Psoas muscle (tissue), 8 donors: ENCODE results near the gene HORMAD2. TPM values are rescaled to one million over a fixed set of nuclear protein-coding genes. Genes with fewer than 3 reads are reported as not detected.
"Not testable (repeated sequence)": the region's sequence is repeated elsewhere in the genome, so short reads cannot be mapped to it uniquely, and the experiment has no call there.

Experiments used
- ATAC-seq, 4 donors: fragments of 200-7000 bp; cut with Tn5 transposase; one replicate each; pipeline ENCODE4 v1.9.1; 2020; ENCODE audit warnings: moderate library complexity in 3 of 4, mild to moderate bottlenecking in 2 of 4
- DNase-seq, 2 donors: peaks; one replicate each; pipeline ENCODE4 v3.0.0-alpha.2; 2020
- H3K27ac ChIP-seq: fragments of 200-600 bp; one replicate; pipeline ENCODE4 v1.8.0; 2022
- H3K27me3 ChIP-seq, 3 donors: fragments of 200-600 bp in 1 of 3; one replicate each; pipeline versions ENCODE4 v1.6.1 to v1.8.0; 2013 to 2022; ENCODE audit warnings: low read length in 2 of 3, mild to moderate bottlenecking in 2 of 3, moderate library complexity in 1 of 3; ENCODE audit not compliant: insufficient read depth in 3 of 3
- H3K36me3 ChIP-seq, 2 donors: fragments of 200-600 bp in 1 of 2; one replicate each; pipeline versions ENCODE4 v1.6.1 to v1.8.0; 2013 to 2022; ENCODE audit warnings: low read depth in 1 of 2, mild to moderate bottlenecking in 1 of 2, moderate library complexity in 1 of 2; ENCODE audit not compliant: insufficient read depth in 1 of 2
- H3K4me1 ChIP-seq: fragments of 200-600 bp; one replicate; pipeline ENCODE4 v1.8.0; 2022
- H3K4me3 ChIP-seq: fragments of 200-600 bp; one replicate; pipeline ENCODE4 v1.8.0; 2022; ENCODE audit warnings: mild to moderate bottlenecking
- H3K9me3 ChIP-seq: fragments of 200-600 bp; one replicate; pipeline ENCODE4 v1.8.0; 2022
- CTCF ChIP-seq: fragments of 200-600 bp; IDR thresholded peaks from one replicate; pipeline ENCODE4 v1.8.0; 2022; ENCODE audit warnings: antibody characterized with exemption
- WGBS, 3 donors: extraction: QIAGEN DNeasy Blood & Tissue Kit; methylation state at CpG; one replicate each; pipeline versions ENCODE4 v1.1.6 to v1.1.7; 2013; 5-methylcytosine and 5-hydroxymethylcytosine counted together
- intact Hi-C, 2 donors: fragments of 100-400 bp; cut with DNase I; formaldehyde crosslinking; loops; one replicate each; pipeline versions ENCODE4 v1.11.0 to v1.14.2; 2022
- polyA plus RNA-seq, 3 donors: library from polyadenylated mRNA; stranded (reverse); fragments of 200-250 nt; gene quantifications; one replicate each; pipeline ENCODE4 v1.2.3, GENCODE V29; 2013
- total RNA-seq, 4 donors: library from RNA; stranded (reverse); fragmentation: NEBNext Ultra II Directional in 2 of 4; extraction: Animal tissue kit (Norgen Biotek cat#: 25700) in 2 of 4; gene quantifications; one replicate each; pipeline versions ENCODE4 v1.2.1 to v1.2.4, GENCODE V29; 2021 to 2023
- donor health status: healthy with polysubstance abuse.
- donor health status: DM: no; HTN: no; CAD: no; lungs with moderate emphysema.
- donor health status: Bipolar disorder and iron deficiency.
- donor health status: healthy.
- donor health status: DM: yes; HTN: yes; CAD: no.
- donor health status: DM: no; HTN: no; CAD: no.
- donor health status: DM: no; HTN: no; CAD: no.
- donor health status: DM: yes; HTN: yes; CAD: no.

The HORMAD2 gene
- total and polyA plus RNA-seq, 7 donors: not detected

DNA sequence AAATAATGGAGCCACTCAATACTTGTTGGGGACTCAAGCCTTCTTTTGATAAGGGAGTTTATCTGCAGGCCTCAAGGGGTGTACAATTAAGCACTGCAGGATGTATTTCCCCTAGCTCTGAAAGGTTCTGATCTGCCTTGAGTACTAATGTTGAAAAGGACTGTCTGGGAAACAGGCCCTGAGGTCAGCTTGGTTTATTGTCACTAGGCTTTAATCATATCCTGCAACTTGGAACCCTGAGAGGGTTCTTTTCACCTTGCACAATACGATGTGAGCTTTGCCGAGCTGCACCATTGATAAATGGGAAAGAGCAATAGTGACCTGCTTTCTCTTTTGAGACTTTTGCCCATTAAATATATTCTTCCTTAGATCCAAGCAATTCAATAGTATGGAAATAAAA is 31.6 kb upstream of the HORMAD2 start:
- ATAC-seq: no peak
- no peak for TF ChIP-seq CTCF

DNA sequence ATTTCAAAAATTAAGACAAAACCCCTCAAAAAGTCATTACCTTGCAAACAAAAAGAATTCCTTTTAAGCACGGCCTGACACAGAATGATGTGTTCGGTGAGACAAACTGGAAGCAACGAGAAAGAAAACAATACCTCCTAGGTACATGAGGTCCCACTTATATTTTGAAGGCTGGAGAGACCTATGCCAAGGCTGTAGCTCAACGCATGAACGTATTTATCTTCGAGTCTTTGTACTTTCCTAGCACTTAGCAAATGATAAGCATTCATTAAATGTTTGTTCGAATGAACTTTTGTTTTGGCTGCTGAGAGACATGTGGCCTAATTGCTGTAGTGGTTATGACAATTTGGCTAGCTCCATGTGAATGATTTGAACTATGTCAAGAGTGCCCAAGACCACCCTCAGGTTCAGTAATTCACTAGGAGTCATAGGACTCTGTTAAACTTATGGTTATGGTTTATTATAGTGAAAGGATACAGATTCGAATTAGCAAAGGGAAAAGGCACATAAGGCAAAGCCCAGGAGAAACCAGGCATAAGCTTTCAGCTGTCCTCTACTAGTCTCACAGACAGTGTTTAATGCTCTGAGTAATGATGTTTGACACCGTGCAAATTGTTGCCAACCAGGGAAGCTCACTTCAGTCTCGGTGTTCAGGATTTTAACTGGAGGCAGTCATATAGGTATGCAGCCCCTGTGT is 26.0 kb upstream of the HORMAD2 start:
- WGBS, 3 donors: 64 to 75% (median 67%) methylated on average over 10 of the region's 10 CpGs
- Histone ChIP-seq H3K36me3 (no peaks in the 10 kb centered on the region), H3K4me1 (peaks cover 8% of the 10 kb centered on the region), H3K27me3 (no peaks in the 10 kb centered on the region), H3K27ac (no peak overlapping the region), H3K9me3 (peaks cover 6% of the 10 kb centered on the region), H3K4me3 (no peak overlapping the region)
- intact Hi-C loops: no loop called here
- DNase-seq: no peak
- TF ChIP-seq CTCF: no peak
- ATAC-seq: no peak

More for the DNA sequence above, 31.6 kb upstream of the HORMAD2 start:
- no peaks in the 10 kb centered on the region for H3K27me3 ChIP-seq
- no peak for DNase-seq
- no peak overlapping the region for H3K27ac ChIP-seq
- no peak overlapping the region for H3K4me3 ChIP-seq
- no peaks in the 10 kb centered on the region for H3K4me1 ChIP-seq
- no peaks in the 10 kb centered on the region for H3K36me3 ChIP-seq
- 86 to 87% (median 87%) methylated on average over 2 of the region's 2 CpGs for WGBS, 3 donors
- intact Hi-C loops: no loop called here
- H3K9me3 ChIP-seq: no peaks in the 10 kb centered on the region

- Histone ChIP-seq H3K27me3 (no peaks in the 10 kb centered on the region), H3K27ac (no peak overlapping the region), H3K36me3 (no peaks in the 10 kb centered on the region), H3K9me3 (peaks cover 6% of the 10 kb centered on the region), H3K4me1 (peaks cover 8% of the 10 kb centered on the region), H3K4me3 (no peak overlapping the region)
- ATAC-seq (no peak), DNase-seq (no peak)
- intact Hi-C loops: no loop called here
- no peak for TF ChIP-seq CTCF
These were observed 25.5 kb upstream of the HORMAD2 start for GRCh38 chr22:30054764-30055069.

GRCh38 chr22:30056015-30056414 is 24.2 kb upstream of the HORMAD2 start:
- Histone ChIP-seq H3K4me1 (peaks cover 8% of the 10 kb centered on the region), H3K9me3 (peaks cover 6% of the 10 kb centered on the region), H3K36me3 (no peaks in the 10 kb centered on the region), H3K4me3 (no peak overlapping the region), H3K27me3 (no peaks in the 10 kb centered on the region), H3K27ac (no peak overlapping the region)
- ATAC-seq (no peak), DNase-seq (no peak)
- 70 to 81% (median 76%) methylated on average over 1 of the region's 1 CpG for WGBS, 3 donors
- TF ChIP-seq CTCF: no peak
- intact Hi-C loops: no loop called here

GRCh38 chr22:30057375-30057774 is 22.9 kb upstream of the HORMAD2 start:
- TF ChIP-seq CTCF: no peak
- Histone ChIP-seq H3K4me1 (peaks cover 8% of the 10 kb centered on the region), H3K27me3 (no peaks in the 10 kb centered on the region), H3K9me3 (peaks cover 6% of the 10 kb centered on the region), H3K27ac (no peak overlapping the region), H3K36me3 (no peaks in the 10 kb centered on the region), H3K4me3 (no peak overlapping the region)
- no peak for DNase-seq
- ATAC-seq: no peak
- intact Hi-C loops: no loop called here
- WGBS, 3 donors: 95 to 100% (median 96%) methylated on average over 1 of the region's 1 CpG

- DNase-seq, ATAC-seq: not testable (repeated sequence)
- WGBS, 3 donors: 91 to 95% (median 94%) methylated on average over 15 to 20 of the region's 22 CpGs
These were observed 20.8 kb upstream of the HORMAD2 start for GRCh38 chr22:30059346-30060020.

DNA sequence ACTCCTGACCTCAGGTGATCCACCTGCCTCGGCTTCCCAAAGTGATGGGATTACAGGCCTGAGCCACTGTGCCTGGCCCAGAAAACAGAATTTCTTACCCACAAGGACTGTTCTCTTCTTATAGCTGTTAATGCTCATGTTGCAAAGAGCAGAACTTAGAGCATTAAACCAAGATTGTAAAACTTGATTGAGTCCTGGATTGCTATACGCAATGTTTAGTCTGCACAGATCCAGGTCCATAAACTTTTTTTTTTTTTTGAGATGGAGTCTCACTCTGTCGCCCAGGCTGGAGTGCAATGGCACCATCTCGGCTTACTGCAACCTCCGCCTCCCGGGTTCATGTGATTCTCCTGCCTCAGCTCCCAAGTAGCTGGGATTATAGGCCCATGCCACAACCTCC is 19.2 kb upstream of the HORMAD2 start:
- intact Hi-C loops, H3K27me3 ChIP-seq, H3K36me3 ChIP-seq, ATAC-seq, H3K4me3 ChIP-seq, DNase-seq, H3K4me1 ChIP-seq, H3K9me3 ChIP-seq, H3K27ac ChIP-seq: not testable (repeated sequence)
- WGBS, 3 donors: 92 to 97% (median 94%) methylated on average over 6 of the region's 6 CpGs

More at GRCh38 chr22:30059346-30060020, 20.8 kb upstream of the HORMAD2 start:
- H3K4me3 ChIP-seq, H3K27me3 ChIP-seq, H3K4me1 ChIP-seq, intact Hi-C loops, H3K36me3 ChIP-seq, H3K27ac ChIP-seq, H3K9me3 ChIP-seq: not testable (repeated sequence)
